ENCODE data around the gene FLT4. TPM values are rescaled to one million over a fixed set of nuclear protein-coding genes. Genes with fewer than 3 reads are reported as not detected.

The FLT4 gene
- total RNA-seq, 1 donor from 2014 or later = 7.2 TPM

DNA sequence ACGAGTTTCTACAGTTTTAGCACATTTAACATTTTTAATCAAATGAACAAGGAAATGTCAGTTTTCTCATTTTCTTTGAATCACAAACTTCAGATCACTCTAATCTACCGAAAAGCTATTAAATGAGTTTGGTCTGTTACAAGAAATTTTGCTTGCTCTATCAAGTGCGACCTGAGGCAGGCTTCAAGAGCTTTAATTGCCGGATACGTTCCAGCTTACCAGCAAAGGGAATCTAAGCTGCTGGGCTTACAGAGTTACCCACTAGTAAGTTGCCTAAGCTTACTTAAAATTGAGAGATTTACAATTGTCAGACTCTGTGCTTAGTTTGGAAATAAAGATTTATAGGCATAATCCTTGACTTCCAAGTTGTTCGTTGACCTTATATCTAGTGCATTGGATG is 68.7 kb downstream of the FLT4 start:
- FAIRE-seq (no peak), DNase-seq (ENCODE audit: low read depth) (no peak)
- Mint-ChIP-seq H3K36me3 (ENCODE audit: low read depth, unreplicated experiment) (no peaks in the 10 kb centered on the region), H3K4me1 (ENCODE audit: low read depth, unreplicated experiment) (no peaks in the 10 kb centered on the region), H3K27me3 (ENCODE audit: low read depth, unreplicated experiment) (no peaks in the 10 kb centered on the region), H3K9me3 (ENCODE audit: unreplicated experiment) (no peaks in the 10 kb centered on the region), H3K27ac (ENCODE audit: unreplicated experiment) (no peak overlapping the region), H3K4me3 (ENCODE audit: unreplicated experiment) (no peak overlapping the region)
- Histone ChIP-seq H3K9ac (ENCODE audit: low read length) (no peak overlapping the region), H3K27me3 (ENCODE audit: insufficient read depth, low read length) (no peaks in the 10 kb centered on the region), H3K4me3 (ENCODE audit: insufficient read depth, low read depth, low read length) (no peak overlapping the region), H3K9me3 (ENCODE audit: insufficient read depth, low read depth, low read length) (no peaks in the 10 kb centered on the region), H3K4me2 (ENCODE audit: low read length) (no peak overlapping the region), H4K20me1 (ENCODE audit: insufficient read depth, low read length) (peaks cover 3% of the 10 kb centered on the region), H2AFZ (ENCODE audit: low read depth, low read length) (no peak overlapping the region), H3K79me2 (ENCODE audit: insufficient read depth, low read length) (no peaks in the 10 kb centered on the region), H3K27ac (ENCODE audit: low read depth, low read length) (no peak overlapping the region), H3K36me3 (ENCODE audit: insufficient read depth, low read length) (peaks cover 5% of the 10 kb centered on the region), H3K4me1 (ENCODE audit: insufficient read depth, low read length) (no peaks in the 10 kb centered on the region)
- no peak for TF ChIP-seq EZH2 (IDR thresholded peaks at IDR 0.05; ENCODE audit: insufficient read depth, low read length)
- TF ChIP-seq, protein P1, sequence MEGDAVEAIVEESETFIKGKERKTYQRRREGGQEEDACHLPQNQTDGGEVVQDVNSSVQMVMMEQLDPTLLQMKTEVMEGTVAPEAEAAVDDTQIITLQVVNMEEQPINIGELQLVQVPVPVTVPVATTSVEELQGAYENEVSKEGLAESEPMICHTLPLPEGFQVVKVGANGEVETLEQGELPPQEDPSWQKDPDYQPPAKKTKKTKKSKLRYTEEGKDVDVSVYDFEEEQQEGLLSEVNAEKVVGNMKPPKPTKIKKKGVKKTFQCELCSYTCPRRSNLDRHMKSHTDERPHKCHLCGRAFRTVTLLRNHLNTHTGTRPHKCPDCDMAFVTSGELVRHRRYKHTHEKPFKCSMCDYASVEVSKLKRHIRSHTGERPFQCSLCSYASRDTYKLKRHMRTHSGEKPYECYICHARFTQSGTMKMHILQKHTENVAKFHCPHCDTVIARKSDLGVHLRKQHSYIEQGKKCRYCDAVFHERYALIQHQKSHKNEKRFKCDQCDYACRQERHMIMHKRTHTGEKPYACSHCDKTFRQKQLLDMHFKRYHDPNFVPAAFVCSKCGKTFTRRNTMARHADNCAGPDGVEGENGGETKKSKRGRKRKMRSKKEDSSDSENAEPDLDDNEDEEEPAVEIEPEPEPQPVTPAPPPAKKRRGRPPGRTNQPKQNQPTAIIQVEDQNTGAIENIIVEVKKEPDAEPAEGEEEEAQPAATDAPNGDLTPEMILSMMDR (IDR thresholded peaks at IDR 0.05; ENCODE audit: insufficient read depth, low read depth, low read length) = no peak

DNA sequence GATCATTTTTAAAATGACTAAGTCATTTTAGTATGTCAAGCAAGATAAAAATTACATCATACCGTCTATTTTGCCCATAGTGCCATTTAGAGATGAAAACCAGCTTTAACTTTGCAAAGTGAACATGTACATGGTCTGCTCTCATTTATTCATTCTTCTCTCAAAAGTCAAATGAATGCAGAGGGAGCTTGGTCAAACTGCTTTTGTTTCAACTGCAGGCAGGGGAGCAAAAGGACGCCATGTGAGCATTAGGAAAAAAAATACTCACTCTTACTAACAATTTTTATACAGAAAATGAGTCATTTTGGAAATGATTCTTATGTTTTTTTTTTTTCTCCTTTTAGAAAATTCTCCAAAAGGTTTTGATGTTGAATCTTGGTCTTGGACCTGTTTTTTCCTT is 73.8 kb downstream of the FLT4 start:
- Mint-ChIP-seq H3K36me3 (ENCODE audit: low read depth, unreplicated experiment) (peaks cover 8% of the 10 kb centered on the region), H3K4me1 (ENCODE audit: low read depth, unreplicated experiment) (no peaks in the 10 kb centered on the region), H3K27me3 (ENCODE audit: low read depth, unreplicated experiment) (no peaks in the 10 kb centered on the region), H3K9me3 (ENCODE audit: unreplicated experiment) (no peaks in the 10 kb centered on the region), H3K4me3 (ENCODE audit: unreplicated experiment) (no peak overlapping the region), H3K27ac (ENCODE audit: unreplicated experiment) (no peak overlapping the region)
- no peak overlapping the region for H2AFZ ChIP-seq (ENCODE audit: low read depth, low read length)
- H3K27ac ChIP-seq (ENCODE audit: low read depth, low read length) = no peak overlapping the region
- H3K9me3 ChIP-seq (ENCODE audit: insufficient read depth, low read depth, low read length) = no peaks in the 10 kb centered on the region
- DNase-seq (ENCODE audit: low read depth) (no peak), FAIRE-seq (no peak)
- peaks cover 3% of the 10 kb centered on the region for H4K20me1 ChIP-seq (ENCODE audit: insufficient read depth, low read length)
- no peak overlapping the region for H3K4me2 ChIP-seq (ENCODE audit: low read length)
- H3K27me3 ChIP-seq (ENCODE audit: insufficient read depth, low read length) = no peaks in the 10 kb centered on the region
- TF ChIP-seq, protein P1 (IDR thresholded peaks at IDR 0.05; ENCODE audit: insufficient read depth, low read depth, low read length) = no peak
- TF ChIP-seq EZH2 (IDR thresholded peaks at IDR 0.05; ENCODE audit: insufficient read depth, low read length) = no peak
- H3K4me1 ChIP-seq (ENCODE audit: insufficient read depth, low read length) = no peaks in the 10 kb centered on the region
- H3K4me3 ChIP-seq (ENCODE audit: insufficient read depth, low read depth, low read length) = no peak overlapping the region
- no peaks in the 10 kb centered on the region for H3K79me2 ChIP-seq (ENCODE audit: insufficient read depth, low read length)
- H3K9ac ChIP-seq (ENCODE audit: low read length) = no peak overlapping the region
- H3K36me3 ChIP-seq (ENCODE audit: insufficient read depth, low read length) = peaks cover 12% of the 10 kb centered on the region

DNA sequence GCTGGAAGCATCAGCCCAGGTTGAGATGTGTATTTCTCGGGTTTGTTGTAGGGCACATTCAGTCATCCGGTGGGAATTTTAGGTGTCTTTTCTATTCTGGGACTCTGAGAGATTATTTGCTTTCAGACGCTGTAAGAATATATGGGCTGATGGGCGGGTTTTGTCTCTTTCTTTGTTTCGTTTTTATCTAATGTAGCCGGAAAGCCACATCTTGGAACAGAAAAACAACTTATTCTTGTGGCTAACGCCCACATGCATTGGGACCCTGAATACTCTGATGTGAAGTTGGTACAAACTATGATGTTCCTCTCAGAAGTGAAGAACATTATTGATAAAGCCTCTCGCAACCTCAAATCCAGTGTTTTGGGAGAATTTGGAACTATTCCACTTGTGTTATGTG is 80.5 kb downstream of the FLT4 start:
- H3K36me3 Mint-ChIP-seq (ENCODE audit: low read depth, unreplicated experiment) = peaks cover 14% of the 10 kb centered on the region
- Histone ChIP-seq H2AFZ (ENCODE audit: low read depth, low read length) (no peak overlapping the region), H3K27me3 (ENCODE audit: insufficient read depth, low read length) (no peaks in the 10 kb centered on the region), H3K4me2 (ENCODE audit: low read length) (no peak overlapping the region), H3K36me3 (ENCODE audit: insufficient read depth, low read length) (peaks cover 27% of the 10 kb centered on the region), H3K9ac (ENCODE audit: low read length) (no peak overlapping the region), H3K27ac (ENCODE audit: low read depth, low read length) (no peak overlapping the region), H3K4me1 (ENCODE audit: insufficient read depth, low read length) (no peaks in the 10 kb centered on the region), H3K4me3 (ENCODE audit: insufficient read depth, low read depth, low read length) (no peak overlapping the region), H4K20me1 (ENCODE audit: insufficient read depth, low read length) (peaks cover 2% of the 10 kb centered on the region), H3K79me2 (ENCODE audit: insufficient read depth, low read length) (peaks cover 2% of the 10 kb centered on the region), H3K9me3 (ENCODE audit: insufficient read depth, low read depth, low read length) (no peaks in the 10 kb centered on the region)
- no peaks in the 10 kb centered on the region for H3K27me3 Mint-ChIP-seq (ENCODE audit: low read depth, unreplicated experiment)
- TF ChIP-seq, protein P1 (IDR thresholded peaks at IDR 0.05; ENCODE audit: insufficient read depth, low read depth, low read length) = no peak
- no peak for TF ChIP-seq EZH2 (IDR thresholded peaks at IDR 0.05; ENCODE audit: insufficient read depth, low read length)
- H3K9me3 Mint-ChIP-seq (ENCODE audit: unreplicated experiment) = no peaks in the 10 kb centered on the region
- no peak for DNase-seq (ENCODE audit: low read depth)
- H3K4me3 Mint-ChIP-seq (ENCODE audit: unreplicated experiment) = no peak overlapping the region
- no peaks in the 10 kb centered on the region for H3K4me1 Mint-ChIP-seq (ENCODE audit: low read depth, unreplicated experiment)
- FAIRE-seq = no peak
- H3K27ac Mint-ChIP-seq (ENCODE audit: unreplicated experiment) = no peak overlapping the region

Measured in astrocyte (in vitro differentiated cells and primary cell).